NCI-H69 (cell line): ENCODE data around the gene NR5A1.

Experiments
- DNase-seq: peaks from one replicate; lab custom pipeline; 2025; lab: John Stamatoyannopoulos, UW

NR5A1 gene

GRCh38 chr9:124506931-124507879 is at the start of gene NR5A1:
NR5A1 (minus strand) TSS chr9:124507399; CDS start chr9:124503395, 4,004 bp downstream.
- no peak for DNase-seq

GRCh38 chr9:124555043-124555442 is 47.8 kb upstream of the NR5A1 start:
- no peak for DNase-seq

GRCh38 chr9:124553738-124554137 is 46.5 kb upstream of the NR5A1 start:
- DNase-seq, result no peak

- no peak for DNase-seq
Observed at GRCh38 chr9:124552273-124552605, 45.0 kb upstream of the NR5A1 start.

DNA sequence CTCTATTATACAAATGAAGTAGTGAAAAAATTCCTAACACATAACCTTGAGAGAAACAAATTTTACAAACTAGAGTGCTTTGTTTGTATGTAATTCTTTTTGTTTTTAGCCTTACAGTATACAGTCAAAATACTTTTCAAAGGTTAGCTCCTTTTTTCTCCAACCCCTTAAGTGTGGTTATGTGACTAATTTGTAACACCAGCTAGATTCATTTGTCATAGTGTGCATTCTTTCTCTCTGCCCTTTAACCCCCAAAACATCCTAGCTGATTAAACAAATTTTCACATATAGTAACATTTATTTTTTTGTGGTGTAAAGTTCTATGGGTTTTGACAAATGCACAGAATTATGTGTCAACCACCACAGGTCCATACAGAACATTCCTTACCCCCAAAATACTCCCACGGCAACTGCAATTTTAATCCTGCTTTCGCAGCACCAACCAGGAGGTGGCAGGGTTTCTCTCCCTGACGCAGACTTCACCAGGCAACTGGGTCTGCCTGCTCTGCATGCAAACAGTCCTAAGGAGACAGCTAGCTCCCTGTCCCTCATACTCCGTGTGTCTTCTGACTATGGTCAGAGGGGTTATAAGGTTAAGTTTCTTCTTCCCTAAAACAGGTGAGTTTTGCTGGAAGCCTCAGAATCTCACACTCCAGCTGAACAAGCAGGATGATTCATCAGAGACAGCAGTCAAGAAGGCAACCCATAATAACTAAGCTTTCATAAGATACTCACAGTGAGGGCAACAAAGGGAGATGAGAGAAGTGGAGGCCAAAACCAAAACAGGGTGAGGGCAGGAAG is 44.5 kb upstream of the NR5A1 start:
- peak; percentile 67 for DNase-seq

- no peak for DNase-seq
Observed at GRCh38 chr9:124550072-124550471, 42.9 kb upstream of the NR5A1 start.

DNA sequence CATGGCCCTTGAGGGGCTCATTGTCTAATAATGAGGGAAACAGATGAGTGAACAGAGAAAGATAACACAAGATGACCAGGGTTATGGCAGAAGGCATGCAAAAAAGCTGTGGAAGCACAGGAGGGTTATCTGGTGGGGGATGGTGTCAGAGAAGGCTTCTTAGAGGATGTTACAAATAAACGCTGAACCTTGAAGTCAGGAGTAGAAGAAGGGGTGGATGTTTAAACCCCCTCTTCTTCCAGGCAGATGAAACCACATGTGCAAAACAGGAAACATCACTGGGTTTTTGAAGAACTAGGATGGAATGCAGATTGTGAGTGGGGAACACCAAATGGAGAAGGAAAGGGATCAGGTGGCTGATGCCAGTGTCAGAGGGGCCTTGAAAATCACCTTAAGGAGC is 41.8 kb upstream of the NR5A1 start:
- no peak for DNase-seq

DNA sequence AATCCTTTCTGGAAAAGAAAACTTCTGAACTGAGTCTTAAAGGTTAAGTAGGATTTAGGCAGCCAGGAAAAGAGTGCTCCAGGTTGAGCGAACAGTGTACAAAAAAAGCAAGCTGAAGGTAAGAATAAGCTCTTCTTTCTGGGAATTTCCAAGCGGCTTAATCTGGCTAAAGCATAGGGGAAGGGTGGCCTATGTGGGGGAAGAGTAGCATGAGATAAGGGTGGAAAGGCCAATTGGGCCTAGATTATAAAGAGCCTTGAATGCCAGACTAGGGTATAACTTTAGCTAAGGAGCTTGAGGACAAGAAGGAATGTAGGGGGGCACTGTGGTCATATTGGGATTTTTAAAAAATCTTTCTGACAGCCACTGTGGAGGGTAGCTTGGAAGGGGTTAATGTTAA is 37.3 kb upstream of the NR5A1 start:
- no peak for DNase-seq

DNA sequence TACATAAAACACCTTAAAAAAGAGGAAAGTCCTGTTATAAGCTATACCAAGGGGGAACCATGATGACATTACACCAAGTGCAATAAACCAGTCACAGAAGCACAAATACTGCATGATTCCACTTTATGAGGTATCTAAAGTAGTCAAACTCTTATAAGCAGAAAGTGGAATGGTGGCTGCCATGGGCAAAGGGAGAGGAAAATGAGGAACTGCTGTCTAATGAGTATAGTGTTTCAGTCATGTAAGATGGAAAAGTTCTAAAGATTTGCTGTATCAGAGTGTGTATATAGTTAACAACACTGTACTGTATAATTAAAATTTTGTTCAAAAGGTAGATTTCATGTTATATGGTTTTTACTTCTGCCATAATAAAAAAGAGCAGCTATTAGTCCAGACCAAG is 34.6 kb upstream of the NR5A1 start:
- no peak for DNase-seq

- DNase-seq, result no peak
Observed at GRCh38 chr9:124537926-124538325, 30.7 kb upstream of the NR5A1 start.

- no peak for DNase-seq
Observed at GRCh38 chr9:124535846-124536245, 28.6 kb upstream of the NR5A1 start.

- no peak for DNase-seq
Observed at GRCh38 chr9:124532897-124533296, 25.7 kb upstream of the NR5A1 start.

DNA sequence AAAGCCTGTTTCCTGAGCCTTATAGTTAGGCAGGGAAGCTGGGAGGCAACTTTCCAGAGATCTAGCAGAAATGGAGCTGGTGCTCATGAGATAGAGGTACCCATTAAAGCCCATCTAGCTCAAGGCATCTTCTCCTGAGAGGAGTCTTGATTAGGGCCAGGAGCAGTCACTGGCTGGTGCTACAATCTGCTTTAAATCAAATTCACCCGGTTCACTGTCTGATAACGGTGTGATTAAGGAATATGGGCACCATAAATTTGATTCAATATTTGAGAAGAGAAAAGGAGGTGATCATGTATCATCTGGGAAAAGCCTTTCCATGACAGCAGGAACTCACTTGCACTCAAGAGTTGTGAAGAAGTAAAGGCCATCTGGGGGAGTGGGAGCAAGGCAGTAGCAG is 23.9 kb upstream of the NR5A1 start:
- no peak for DNase-seq

- DNase-seq, result no peak
Observed at GRCh38 chr9:124530246-124530645, 23.0 kb upstream of the NR5A1 start.

- no peak for DNase-seq
Observed at GRCh38 chr9:124527781-124528180, 20.6 kb upstream of the NR5A1 start.

DNA sequence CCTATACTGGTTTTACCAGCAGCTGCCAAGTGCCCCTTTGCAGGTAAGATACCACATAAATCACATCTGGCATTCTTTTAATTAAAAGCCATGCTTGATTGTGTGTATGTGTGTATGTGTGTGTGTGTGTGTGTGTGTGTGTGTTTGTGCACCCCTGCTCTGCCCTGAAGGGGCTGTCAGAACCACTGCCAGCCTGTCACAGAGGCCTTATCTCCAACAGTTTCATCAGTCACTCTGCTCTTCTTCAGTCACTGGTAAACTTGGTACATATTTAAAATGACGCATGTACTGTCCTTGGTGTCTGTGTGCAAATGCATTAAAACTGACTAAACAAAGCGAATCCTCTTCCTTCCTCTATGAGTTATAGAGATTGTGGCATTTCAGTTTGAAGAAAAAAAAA is 19.0 kb upstream of the NR5A1 start:
- DNase-seq, result no peak

GRCh38 chr9:124522121-124523098 is 15.2 kb upstream of the NR5A1 start:
- no peak for DNase-seq

- DNase-seq, result no peak
Observed at GRCh38 chr9:124521142-124521541, 13.9 kb upstream of the NR5A1 start.

DNA sequence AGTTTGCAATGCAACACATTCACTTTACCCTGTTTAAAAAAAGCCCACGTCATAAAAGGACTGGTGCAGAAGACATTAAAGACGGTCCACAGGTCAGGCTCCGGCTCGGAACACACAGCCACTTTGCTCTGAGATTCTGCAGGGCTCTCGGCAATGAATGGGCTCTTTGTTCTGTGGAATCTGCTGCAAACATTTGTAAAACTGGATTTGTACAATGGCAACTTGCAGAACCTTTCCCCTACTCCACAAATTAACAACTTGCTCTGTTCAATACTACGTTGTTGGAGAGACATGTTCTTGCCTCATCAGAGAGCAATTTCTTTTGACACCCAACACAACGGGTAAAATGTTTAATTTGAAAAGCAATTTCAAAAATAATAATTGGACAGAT is 13.0 kb upstream of the NR5A1 start:
- no peak for DNase-seq

- DNase-seq, result no peak
Observed at GRCh38 chr9:124518116-124518515, 10.9 kb upstream of the NR5A1 start.

DNA sequence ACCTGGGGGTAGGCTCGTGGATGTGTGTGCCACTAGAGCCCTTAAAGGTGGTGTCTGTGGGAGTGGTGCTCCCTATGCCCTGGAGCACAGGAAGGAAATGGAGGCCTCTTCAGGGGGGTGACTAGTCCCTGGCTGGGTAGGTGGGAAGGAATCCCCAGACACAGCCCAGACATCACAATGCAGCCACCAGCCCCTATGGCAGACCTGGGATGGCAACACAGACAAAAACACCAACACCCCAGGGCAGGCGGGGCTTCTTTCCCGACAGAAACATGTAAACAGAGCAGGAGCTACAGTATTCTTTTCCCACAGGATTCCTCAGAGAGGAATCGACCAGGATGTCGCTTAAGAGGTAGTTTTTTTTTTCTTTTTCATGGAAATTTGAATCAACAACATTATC is 10.4 kb upstream of the NR5A1 start:
- DNase-seq, result no peak

DNA sequence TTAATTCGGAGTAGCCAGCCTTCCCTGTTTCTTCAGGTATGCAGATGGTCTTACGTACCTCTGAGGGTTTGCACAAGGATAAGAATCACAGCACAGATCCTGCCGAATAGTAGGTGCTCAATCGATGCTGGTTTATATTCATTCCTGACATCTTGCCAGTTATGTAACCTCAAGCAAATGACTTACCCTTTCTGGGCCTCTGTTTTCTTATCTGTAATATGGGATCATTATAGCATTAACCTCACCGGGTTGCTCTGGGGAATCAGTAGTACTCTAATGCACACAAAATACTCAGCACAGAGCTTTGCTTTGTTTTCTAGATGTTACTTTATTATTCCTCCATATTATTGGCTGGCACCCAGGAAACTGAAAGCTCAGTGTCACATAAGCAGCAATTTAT is 7.7 kb upstream of the NR5A1 start:
- no peak for DNase-seq
